Nucleus accumbens (tissue), 56 donors: ENCODE results near the gene ERFE.

ENCODE experiments used
- DNase-seq, 56 donors: peaks; one replicate each; lab custom pipeline; 2025; lab: John Stamatoyannopoulos, UW

Gene ERFE

DNA sequence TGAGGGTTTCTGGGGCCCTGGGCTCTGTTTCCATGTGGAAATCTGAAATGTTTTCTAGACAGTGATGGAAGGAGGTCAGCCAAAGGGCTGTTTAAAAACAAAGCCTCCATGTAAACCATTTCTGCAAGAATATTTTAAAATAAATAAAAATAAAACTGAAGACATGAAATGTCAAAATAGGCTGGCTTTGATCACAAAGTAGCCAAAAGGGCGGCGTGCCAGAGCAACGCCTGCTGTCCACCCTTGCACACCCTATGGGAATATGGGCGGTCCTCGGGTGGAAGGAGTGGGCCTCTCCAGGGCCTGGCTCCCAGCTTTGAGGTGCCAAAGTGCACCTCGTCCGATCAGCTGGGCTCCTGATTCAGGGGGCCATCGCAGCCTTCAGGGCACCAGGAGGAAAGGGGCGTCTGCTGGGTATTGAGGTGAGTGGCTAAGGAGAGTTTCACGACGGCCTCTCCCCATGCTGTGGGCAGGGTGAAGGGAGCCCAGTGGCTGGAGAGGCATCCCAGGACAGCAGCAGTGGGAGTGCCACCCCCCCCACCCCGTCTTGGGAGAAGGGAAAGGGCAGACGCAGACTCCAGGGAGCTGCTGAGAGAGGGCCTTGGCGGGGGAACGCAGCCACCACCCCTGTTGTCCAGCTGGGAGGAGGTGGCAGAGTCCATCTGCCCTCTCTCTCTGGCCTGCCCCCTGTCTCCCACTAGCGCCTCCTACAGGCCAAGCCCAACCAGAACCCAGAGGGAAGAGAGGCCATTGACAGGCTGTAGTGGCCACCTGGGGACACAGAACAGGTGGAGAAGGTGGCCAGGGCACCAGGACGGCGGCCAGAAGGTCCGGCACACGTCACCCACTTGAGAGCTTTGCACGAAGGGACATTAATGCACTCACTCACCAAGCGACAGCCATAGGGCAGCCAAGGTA, 5.7 kb upstream of the ERFE start:
- no peak for DNase-seq

GRCh38 chr2:238154570-238154969, 4.2 kb upstream of the ERFE start:
- no peak for DNase-seq

GRCh38 chr2:238155051-238155760, 3.6 kb upstream of the ERFE start:
- DNase-seq, result no peak

DNA sequence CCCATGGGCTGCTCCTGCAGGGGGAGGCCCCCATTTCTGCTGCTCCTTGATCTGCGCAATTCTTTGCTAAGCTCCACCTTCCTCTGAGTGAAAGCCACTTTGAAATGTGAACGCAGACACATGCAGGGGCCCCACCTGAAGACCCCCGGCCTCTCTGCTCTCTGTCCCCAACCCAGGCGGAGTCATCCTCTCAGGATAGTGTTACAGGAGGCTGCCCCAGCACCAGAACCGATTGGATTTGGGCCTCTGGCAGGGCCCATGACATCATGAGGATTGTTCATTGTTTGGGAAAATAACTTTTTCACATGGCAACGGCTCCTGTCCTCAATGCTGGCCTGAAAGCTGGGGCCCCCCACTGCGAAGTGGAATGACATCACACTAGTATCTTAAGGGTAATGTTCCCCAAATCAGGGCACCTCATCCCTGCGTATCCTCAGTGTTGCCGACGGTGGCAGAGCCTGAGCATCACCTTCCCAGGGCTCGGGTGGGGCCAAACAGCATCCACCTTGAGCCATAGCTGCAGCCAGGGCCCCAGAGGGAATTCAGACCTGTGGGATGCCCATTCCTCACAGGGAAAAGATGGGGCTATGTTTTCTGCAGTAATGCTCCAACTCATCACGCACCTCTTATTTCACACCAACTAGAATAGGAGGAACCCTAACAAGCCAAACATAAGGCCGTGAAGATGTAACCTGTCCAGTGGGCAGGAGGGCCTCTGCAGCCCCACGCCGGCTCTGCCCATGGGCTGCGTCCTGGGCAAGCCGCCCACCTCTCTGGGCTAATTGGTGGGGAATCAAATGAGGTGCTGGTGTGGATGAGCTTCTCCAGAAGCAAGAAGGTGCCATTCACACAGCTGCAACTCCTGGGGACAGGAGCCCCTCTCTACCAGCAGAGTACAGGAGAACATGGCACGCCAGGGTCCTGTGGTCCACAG, 2.7 kb upstream of the ERFE start:
- DNase-seq, result no peak

DNA sequence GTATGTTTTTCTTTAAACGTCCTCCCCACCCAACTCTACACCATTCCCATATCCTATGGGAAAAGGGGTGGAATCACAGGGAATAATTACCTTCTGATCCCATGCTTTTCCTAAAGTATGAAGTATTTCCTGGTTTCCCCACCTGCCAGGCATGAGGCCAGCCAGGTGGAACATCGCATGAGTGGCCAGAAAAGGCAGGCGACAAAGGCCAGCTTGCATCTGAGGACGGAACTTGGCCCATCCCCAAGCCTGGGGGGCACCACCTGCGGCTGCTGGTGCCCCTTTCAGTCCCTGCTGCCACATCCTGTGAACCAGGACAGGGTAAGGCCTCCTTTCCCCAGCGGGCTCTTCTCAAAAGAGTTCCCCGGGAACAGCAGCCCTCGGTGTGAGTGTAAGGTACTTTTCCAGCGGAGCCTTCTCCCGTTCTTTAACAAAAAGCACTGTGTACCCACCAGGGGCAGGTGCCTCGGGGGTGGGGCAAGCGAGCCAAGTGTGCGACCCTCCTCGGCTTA, 1.2 kb upstream of the ERFE start:
- DNase-seq, result no peak

DNA sequence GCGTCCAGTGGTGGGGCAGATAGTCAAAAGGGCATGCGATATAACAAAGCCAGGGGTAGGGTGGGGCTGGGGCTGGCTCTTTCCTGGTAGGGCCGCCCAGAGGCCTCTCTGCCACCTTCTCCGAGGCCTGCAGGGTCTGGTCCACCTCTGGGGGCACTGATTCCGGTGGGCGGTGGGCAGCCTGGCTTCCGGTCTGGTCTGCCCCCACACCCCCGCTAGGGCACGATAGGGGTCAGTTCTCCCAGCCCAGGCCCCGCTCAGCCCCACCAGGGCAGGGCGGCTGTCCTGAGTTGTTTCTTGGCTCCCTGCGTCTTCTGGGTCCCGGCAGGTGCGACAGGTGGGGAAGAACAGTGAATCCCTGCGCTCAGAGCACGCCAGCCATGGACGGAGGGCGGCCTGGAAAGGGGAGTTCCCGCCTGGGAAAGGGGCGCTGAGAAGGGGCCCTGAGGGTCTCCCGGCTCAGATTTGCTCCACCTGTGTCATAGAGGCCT, 707 bp upstream of the ERFE start:
- no peak for DNase-seq

DNA sequence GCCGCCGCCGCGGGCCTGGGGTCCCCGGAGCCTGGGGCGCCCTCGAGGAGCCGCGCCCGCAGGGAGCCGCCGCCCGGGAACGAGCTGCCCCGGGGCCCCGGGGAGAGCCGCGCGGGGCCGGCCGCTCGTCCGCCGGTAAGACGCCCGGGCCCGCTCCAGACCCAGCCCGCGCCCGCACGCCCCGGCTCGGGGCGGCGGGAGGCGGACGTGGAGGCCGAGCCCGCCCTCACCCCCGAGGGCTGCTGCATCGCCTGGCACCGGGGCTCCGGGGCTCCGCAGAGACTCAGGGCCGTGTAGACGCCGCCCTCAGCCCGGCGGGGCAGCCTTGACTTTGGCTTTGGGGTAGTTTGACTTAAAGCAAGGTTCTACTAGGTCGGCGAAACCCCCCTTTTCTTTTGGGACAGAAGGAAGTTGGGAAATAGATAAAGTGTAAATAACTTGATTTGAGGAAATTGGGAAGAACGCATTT, 335 bp downstream of the ERFE start:
- no peak for DNase-seq

DNA sequence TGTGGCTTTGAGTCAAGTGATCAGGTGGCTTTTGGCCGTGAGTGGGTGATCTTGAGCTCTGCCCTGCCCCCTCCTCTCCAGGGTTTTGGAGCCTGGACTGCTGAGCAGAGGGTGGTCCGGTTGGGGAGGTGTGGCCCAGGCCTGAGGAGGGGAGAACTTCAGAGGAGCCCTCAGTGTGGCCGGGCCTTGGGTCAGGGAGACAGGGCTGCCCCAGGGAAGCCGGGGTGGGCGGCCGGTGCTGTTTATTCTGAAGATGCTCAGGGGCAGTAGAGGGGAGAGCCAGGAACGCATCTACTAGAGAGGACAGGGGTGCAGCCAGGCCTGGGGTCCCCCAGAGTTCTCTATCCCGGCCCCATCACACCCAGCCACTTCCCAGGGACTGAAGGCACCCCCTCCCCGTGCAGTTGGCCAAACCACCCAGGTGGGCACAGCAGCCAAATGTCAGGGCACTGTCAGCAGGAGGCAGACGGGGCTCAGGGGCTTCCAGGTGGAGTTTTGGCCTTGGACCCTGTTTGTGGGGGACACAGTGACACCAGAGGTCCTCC, 963 bp downstream of the ERFE start:
- no peak for DNase-seq

DNA sequence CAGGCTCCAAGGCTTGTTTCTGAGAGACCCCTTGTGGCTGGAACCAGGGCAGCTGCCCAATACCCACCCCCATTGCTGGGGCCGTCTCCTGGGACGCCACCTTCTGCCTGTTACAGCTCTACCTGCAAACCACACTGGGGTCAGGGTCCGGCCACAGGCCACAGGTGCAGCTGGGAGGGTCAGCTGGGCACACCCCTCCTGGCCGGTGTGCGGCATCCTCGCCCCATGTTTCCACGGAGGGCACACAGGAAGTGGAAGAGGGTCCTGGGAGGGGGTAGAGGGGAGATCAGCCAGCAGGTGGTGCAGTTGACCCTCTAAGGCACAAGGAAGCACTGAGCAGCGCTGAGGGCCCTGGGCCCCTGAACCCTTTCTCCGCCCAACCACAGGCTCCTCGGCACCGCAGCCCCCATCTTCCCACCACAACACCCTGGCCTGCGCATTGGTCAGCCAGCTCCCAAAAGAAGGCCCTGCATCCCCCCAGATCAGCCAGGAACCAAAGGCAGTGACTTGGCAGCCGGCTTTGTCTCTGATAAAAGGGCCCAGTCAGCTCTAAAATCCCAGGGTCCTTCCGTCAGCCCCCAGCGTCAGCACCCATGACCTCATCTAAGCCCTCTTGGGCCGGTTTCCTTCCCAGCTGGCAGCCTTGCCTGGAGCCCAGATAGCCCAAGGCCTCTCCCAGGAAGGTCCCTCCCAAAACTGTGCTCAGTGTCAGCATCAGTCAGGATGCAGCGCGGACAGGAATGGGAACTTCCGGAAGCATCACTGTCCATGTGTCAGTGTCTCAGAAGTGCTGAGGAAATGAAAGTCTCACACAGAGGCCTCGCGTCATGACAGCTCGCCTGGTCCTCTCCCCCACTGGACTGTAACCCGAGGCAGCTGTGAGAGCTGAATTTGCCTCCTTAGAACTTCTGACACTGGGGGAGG, 1.7 kb downstream of the ERFE start:
- peak in 8 of 56 donors; percentile 7 to 48 (median 14) for DNase-seq

- no peak for DNase-seq
Measured at GRCh38 chr2:238161291-238162051, 2.7 kb downstream of the ERFE start.

- no peak for DNase-seq
Measured at GRCh38 chr2:238162251-238162845, 3.6 kb downstream of the ERFE start.

DNA sequence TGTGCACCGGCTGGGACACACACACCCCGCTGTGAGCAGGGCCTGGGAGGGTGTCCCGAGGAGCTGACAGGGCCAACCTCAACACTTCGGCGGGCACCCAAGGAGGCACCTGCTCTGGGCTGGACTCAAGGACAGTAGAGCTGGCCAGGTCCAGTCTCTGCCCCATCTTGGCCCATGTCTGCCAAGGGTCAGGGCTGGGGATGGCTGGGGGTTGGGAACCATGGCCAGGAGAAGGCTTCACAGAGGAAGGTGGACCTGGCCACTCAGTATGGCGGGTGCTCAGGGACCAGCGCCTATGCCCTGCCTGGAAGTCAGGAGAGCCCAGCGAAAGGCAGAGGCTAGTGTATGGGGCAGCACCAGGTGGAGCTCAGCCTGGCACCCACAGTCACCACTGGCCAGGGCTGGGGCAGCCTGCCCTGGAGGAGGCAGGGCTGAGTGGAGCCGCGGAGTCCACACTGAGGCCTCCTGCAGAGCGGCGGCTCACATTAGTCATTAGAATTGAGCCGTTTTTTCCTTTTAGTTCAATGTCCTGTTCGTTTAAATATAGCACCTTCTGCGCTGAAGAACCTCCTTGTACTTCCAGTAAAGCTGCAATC, 4.2 kb downstream of the ERFE start:
- no peak for DNase-seq

- DNase-seq, result peak in 2 of 56 donors; percentile 15 to 48
Measured at GRCh38 chr2:238163481-238164198, 4.9 kb downstream of the ERFE start.

DNA sequence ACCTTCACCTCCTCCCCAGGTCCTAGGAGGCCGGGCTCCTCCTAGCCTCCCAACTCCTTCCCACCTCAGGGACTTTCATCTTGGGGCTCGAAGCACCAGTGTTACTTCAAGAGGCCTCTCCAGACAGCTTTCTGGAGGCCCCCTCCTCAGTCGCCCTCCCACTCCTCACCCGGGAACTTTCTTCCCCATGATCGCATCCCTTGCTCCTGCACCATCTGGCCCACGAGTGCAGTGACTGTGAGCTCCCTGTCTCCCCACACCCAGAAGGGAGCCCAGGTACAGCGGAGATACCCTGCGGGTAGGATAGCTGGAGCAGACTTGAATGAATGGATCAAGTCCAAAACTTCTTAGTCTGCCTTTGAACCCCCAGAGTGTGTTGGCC, 6.1 kb downstream of the ERFE start:
- no peak for DNase-seq

DNA sequence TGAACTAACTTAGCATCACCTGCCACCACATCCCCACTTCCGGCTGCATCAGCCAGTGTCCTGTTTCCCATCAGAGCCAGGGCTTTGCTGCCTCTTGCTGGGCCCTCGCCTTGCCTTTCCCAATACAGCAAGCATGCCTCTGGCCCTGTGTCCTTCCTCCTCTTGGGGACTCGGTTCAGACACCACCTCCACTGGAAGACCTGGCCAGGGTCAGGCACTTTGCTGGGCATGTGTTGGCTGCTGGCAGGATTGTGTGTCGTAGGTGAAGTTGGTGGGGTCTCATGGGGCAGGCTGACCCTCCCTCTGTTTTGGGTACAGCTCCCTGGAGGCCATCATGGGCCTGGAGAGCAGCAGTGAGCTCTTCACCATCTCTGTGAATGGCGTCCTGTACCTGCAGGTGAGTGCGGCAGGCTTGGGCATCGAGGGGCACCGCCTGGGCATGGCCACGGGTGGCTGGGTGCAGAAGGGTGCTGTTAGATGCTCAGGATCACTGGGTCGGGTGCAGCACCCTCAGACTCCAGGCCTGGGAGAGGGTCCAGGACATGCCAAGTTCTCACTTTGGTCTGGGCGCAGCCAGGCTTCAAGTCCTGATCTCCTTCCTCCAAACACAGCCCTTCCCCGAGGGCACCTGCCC, 6.6 kb downstream of the ERFE start:
- DNase-seq, result no peak
